ENCODE measurements around the gene TMEM116.

GRCh38 chr12:111991946-111992345 is 21.0 kb downstream of the TMEM116 start:
- TF ChIP-seq EZH2phosphoT487 (IDR thresholded peaks at IDR 0.05; ENCODE audit: borderline replicate concordance) (no peak), CTCF (conservative IDR thresholded peaks at IDR 0.05; ENCODE audit: low read length) (no peak)
